ENCODE results near the gene DCTPP1.

- TF ChIP-seq CTCF (IDR thresholded peaks at IDR 0.05) (no peak), POLR2A (IDR thresholded peaks at IDR 0.05) (no peak)
Measured at GRCh38 chr16:30430428-30430970, 669 bp upstream of the DCTPP1 start.
